HG03460 (cell line): Measurements from ENCODE around the gene THAP4.
"Not testable (repeated sequence)": the region's sequence is repeated elsewhere in the genome, so short reads cannot be mapped to it uniquely, and the experiment has no call there.

Experiments used
- ATAC-seq: cut with Tn5 transposase; IDR thresholded peaks from one replicate; pipeline ENCODE4 v1.9.1; 2021; ENCODE audit not compliant: unreplicated experiment

The THAP4 gene

DNA sequence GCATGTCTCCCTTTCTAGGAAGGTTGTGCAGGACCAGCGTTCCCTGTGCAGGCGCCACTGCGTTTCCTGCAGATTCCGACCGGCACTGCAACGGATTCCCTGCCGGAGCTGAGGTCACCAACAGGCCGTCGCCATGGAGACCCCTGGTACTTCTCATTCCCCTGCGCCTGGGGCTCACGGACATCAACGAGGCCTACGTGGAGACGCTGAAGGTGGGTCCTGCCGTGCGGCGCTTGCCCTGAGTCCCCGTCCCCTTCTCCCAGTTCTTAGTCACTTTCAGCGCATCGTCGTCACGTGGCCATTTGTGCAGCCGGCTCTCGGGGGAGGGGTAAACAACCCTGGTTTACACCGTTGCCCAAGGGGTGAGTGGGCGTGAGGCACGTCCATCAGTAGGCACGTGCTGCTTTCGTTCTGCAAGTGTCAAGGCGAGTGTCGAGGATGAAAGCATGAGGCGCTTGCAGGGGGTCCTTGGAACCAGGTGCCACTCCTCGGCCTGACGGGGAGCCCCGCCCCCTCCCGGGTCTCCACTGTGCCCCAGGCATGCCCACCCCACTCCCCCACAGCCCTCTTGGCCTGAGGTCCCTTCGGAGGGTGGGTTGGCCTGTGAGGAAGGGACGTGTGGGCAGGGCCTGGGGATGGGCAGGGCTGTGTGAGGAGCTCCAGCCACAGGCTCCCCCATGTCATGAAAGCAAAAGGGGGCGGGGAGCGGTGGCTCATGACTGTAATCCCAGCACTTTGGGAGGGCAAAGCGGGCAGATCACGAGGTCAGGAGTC, 29.9 kb upstream of the THAP4 start:
- ATAC-seq, result no peak

DNA sequence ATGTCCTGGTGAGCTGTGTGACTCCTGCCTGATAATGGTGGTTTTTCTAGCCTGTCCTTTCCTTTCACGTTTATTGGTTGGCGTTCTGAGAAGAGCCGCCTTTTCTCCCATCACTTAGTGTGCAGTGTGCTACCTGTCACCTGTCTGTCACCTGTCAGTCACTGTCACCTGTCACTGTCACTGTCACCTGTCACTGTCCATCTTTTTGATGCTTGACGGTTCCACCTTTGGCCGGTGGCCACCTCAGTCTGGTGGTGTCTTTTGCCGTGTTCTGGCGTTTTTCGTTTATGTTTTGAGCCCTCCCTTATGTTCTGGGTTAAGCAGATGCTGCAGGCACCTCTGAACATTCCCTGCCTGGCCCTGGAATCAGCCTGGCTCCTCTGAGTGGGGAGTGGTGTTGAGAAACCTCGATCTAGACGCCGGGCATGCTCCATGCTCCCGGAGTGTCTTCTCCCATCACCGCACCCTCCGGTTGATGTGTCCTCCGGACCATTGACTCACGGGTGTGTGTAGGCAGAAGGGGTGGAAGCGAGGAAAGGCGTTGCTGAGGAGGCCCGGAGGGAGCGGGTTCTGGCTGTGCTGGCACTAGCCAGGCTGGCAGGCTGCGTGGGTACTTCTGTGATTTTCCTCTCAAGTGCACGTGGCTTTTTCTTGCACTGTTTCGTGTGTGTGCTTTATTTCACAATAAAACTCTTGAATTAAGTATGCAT, 28.9 kb upstream of the THAP4 start:
- no peak for ATAC-seq

DNA sequence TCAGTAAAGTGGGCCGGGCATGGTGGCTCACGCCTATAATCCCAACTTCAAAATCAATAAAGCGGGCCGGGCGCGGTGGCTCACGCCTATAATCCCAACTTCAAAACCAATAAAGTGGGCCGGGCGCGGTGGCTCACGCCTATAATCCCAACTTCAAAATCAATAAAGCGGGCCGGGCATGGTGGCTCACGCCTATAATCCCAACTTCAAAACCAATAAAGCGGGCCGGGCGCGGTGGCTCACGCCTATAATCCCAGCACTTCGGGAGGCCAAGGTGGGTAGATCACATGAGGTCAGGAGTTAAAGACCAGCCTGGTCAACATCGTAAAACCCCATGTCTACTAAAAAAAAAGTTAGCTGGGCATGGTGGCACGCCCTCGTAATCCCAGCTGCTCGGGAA, 25.8 kb upstream of the THAP4 start:
- ATAC-seq, result not testable (repeated sequence)

DNA sequence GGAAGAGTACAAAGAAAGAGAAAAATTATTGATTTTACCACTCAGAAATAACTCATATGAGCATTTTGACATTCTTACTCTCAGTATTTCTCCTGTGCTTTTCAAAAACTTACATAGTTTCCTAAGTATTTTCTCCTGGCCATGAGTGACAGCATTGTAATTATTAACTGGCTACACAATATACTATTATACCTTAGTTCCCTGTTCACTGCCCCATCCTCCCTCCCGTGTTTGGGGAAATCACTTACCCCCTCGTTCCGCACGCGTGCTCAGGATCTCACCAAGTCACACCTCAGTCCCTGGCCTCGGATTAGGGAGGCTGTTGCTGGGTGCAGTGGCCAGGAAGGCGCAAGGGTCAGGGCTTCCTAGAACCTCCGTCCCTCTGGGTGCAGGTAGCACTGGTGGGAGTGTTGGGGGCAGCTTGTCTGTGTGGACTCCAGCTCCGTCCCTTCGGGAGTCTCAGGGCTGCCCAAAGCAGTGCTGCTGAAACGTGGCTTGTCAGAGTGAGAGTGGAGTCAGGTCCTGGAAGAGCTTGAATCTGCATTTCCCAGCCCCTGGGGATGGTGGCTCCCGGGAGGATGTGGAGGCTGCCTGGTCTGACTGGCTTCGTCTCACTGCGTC, 23.7 kb upstream of the THAP4 start:
- ATAC-seq, result no peak

DNA sequence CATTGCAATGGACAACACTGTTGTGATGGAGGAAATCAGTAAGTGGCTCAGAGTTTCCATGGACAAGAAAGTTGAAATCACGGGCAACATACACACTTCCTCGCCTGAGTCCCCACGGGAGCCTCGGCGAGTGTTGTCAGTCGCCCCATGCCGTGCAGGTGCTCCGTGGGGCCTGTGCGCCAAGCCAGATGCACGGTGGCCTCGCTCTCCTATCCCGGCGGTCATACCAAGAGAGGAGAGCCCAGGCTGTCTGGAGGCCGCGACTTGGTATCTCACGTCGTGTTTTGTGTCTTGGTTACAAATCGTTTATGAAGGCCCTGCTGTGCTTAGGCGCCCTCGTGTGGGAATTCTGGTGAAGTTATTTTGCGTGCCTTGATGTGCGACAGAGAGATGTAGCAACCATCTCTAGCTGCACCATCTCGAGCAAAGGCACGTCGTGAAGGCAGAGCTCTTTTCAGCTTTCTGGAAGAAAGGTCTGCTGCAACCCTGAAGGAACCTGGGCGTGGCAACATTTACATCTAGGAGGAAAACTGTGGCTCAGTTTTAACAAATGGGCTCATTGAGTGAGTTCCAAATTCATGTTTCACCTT, 22.3 kb upstream of the THAP4 start:
- no peak for ATAC-seq

DNA sequence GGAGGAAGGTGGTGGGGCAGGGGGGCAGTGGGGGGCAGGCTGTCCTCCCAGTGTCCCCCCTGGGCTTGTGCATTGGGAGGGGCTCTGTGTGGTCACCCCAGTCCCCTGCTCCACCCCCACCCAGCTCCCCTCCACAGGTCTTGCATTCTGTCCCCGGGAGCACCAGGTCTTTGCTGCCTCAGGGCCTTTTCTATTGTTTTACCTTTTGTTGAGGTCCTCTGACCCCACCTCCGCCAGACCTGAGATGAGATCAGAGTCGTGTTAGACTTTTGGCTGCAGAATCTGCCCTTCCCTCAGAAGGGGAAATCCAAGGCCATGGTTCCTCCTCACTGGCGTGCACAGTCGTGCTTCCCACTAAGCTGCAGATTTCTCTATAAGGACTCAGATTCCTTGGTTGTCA, 21.3 kb upstream of the THAP4 start:
- no peak for ATAC-seq

DNA sequence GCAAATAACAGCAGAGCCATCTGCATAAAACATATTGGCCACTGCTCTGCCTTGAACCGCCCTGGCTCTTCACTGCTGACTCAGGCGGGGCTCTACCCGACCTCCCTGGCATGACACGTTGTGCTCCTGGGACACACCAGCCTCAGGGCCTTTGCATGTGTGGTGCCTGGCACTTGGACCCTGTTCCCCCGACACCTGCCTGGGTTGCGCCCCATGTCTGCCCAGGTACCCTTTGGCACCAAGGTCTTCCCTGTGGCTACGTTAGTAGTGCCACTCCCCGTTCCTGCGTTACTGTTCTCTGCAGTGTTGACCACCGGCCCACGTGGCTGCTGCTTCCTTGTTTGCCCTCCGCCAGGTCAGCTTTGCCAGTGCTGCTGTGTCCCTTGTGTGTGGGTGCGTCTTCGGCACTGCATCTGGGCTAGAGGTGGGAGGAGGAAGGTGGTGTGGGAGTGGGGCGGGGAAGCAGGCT, 20.9 kb upstream of the THAP4 start:
- no peak for ATAC-seq

DNA sequence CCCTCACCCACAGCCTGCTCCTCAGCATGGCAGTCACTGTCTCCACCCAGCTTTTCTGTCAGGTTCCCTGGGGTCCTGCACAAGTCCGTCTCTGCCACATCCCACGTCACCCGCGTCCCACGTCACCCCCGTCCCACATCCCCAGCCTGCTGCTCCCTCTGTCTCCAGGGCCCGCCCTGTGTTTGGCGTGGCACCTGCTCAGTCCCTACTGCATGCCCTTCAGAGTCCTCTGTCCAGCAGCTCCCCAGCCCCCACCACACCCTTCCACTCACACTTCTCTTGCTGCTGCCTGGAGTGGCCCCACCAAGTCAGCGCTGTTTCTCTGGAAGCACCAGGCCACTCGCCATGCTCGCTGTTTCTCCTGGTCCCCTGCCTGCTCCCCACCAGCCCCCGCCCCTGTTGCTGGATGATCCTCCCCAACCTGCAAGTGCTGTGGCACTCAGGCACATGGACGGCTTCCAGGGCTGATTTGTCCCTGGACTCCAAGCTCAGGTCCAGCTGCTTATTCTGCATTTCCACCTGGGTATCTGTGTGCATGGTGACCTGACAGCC, 19.3 kb upstream of the THAP4 start:
- ATAC-seq, result no peak

DNA sequence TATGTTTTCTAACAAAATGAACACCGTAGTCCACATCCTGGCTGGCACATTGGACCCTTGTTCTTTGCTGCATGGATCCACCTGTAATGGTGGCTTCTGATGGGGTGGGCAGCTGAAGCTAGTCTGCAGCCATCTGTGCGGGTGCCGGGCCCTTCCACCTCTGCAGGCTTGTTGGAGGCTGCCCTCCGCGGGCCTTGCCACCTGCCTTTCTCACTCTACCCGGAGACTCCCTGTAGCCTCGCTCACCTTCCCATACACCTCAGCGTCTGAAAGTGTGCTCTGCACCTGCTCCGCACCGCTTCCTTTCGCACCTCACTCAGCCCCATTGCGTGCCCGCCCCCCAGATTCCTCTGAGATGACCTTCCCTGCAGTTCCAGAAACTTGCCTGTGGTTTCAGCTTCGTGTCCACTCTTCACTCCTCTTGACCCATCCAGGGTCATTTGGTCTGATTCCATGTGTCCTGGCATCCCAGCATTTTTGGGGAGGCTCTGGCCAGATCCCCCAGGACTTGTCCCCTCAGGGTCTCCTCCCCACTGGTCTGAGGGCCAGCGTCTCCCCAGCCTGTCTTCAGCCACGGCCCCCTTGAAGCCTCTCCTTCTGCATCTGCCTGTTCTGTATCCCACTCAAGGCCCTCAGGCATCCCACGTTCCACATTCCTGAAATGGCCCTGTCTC, 18.7 kb upstream of the THAP4 start:
- ATAC-seq, result no peak

DNA sequence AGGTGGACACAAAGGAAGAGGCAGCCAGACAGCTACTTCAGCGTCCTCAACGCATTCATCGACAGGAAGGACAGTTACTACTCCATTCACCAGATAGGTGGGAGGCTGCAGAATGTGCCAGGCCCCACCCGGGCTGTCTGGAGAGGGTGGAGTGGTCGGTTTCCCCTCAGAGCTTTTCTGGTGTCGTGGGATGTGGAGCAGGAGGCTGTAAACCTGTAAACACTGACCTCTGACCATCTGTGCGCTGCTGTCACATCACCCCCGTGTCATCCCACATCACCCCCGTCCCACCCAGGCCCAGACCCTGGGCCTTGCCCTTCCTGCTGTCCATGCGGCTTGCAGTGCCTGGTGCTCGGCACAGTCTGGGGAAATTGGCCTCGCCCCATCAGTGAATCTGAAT, 17.6 kb upstream of the THAP4 start:
- no peak for ATAC-seq

DNA sequence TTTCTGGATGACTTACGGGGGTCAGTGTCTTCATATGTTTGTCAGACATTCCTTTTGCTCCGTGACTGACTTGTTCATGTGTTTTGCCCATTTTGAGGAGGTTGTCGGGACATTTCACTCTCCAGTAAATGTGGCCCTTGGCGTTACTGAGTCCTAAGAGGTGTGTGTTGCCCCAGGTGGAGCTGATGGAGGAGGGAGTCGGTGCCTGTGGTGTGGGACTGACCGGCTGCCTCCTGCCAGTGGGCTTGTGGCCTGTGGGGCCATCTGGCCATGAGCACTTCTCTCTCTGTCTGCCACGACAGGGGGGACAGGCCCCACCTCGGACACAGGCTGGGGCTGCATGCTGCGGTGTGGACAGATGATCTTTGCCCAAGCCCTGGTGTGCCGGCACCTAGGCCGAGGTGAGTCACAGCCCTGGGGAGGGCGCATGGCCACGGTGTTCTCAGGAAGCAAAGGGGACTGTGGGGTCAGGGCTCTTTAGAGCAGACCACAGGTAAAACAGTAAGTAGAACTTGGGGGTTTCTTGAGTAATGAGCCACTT, 16.3 kb upstream of the THAP4 start:
- no peak for ATAC-seq

DNA sequence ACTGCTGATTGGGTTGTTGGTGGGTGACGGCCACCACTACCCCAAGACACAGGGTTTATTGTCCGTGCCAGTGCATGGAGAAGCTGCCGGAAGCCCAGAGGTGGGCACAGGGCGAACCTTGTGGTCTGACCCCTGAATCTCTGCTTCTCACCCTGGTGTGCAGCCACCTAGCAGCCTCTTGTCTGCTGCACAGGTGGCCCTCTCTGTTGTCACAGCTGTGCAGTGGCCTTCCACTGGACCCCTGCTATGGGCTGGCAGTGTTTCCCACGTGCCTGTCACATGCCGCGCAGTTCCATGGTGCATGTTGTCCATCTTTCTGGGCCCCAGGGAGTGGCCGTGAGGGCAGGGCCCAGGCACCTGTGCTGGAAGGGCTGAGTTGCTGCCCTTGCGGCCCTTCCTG, 15.8 kb upstream of the THAP4 start:
- ATAC-seq, result no peak

DNA sequence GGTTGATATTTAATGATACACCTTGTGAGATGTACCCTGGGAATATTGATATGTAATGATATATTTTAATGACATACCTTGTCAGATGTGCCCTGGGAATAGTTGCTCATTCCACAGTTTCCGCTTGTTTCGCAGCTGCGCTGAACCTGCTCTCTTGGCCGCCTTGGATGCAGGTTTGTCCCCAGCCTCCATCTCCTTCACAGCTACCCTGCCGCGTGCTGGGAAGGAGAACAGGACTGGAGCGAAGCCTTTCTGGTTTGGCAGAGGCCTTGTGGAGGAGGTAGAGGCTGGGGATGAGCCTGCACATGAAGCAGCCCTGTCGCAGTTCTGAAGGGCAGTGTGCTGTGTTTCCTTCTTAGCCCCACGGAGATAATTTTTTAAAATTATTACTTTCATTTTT, 15.2 kb upstream of the THAP4 start:
- ATAC-seq, result no peak

DNA sequence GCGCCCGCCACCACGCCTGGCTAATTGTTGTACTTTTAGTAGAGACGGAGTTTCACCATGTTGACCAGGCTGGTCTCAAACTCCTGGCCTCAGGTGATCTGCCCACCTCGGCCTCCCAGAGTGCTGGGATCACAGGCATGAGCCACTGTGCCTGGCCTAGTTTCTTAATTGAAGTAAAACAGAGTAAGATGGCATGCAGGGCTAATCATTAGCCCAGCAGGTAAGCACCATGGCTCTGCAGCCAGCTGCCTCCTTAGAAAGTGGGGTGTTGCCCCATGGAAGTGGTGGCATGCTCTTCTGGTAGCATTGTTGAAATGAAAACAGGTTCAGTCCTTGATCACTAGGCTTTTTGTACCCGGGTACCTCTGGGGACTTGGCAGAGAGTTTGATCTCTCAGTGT, 13.0 kb upstream of the THAP4 start:
- ATAC-seq, result no peak

DNA sequence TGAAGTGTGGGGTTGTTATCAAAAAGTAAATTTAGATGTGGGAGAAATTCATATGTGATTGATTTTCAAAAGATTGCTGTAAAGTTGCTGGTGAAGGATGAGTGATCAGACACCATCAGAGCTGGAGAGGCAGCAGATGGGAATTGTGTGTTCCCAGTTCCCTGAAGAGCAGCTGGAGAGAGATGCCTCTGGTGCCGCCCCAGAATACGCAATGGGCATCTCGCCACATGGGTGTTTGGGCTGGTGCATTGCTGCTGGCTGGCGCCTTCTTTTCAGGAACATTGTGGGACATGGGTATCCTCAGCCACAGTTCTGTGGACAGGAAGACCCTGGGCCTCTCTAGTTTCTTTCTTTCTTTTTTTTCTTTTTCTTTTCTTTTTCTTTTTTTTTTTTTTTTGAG, 12.4 kb upstream of the THAP4 start:
- no peak for ATAC-seq

DNA sequence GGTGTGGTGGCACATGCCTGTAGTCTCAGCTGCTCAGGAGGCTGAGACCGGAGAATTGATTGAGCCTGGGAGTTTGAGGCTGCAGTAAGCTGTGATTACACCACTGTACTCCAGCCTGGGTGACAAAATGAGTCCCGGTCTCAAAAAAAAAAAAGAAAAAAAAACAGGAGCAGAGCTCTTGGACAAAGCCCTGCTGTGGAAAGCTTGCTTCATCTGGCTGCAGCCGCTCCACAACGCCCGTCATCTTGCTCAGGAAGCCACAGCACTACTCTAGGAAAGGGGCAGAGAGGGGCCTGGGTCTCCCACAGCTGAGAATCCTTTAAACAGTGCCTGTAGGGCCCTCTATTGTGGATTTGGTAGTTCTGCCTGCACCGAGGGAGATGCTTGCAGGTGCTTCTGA, 11.5 kb upstream of the THAP4 start:
- ATAC-seq, result no peak

DNA sequence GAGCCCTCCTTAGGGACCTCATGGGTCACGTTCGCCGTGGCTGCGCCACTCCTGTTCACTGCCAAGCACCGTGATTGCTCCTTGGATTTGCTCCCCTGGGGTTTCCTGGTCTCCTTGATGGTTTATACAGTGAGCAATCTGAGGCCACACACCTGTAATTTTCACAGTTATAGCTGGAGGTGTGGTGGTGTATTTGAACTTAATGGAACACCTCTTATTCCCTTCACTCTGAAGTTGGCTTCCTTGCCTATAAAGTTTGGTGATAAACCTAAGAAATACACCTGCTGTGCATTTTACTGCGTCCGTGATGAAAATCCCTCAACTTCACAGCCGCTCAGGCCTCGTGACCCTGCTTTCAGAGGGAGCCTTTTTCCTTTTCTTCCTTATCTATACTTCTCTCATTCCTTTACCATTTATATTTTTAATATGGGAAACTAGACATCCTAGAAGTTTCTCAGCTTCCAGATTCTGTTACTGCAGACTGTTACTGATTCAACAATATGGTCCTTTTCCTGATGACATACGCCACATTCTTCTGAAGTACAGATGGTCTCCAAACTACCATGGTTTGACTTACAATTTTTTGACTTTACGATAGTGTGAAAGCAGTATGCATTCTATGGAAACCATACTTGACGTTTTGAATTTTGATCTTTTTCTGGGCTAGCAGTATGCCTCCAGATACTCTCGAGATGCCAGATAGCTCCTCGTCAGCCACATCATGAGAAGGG, 9.1 kb upstream of the THAP4 start:
- no peak for ATAC-seq

DNA sequence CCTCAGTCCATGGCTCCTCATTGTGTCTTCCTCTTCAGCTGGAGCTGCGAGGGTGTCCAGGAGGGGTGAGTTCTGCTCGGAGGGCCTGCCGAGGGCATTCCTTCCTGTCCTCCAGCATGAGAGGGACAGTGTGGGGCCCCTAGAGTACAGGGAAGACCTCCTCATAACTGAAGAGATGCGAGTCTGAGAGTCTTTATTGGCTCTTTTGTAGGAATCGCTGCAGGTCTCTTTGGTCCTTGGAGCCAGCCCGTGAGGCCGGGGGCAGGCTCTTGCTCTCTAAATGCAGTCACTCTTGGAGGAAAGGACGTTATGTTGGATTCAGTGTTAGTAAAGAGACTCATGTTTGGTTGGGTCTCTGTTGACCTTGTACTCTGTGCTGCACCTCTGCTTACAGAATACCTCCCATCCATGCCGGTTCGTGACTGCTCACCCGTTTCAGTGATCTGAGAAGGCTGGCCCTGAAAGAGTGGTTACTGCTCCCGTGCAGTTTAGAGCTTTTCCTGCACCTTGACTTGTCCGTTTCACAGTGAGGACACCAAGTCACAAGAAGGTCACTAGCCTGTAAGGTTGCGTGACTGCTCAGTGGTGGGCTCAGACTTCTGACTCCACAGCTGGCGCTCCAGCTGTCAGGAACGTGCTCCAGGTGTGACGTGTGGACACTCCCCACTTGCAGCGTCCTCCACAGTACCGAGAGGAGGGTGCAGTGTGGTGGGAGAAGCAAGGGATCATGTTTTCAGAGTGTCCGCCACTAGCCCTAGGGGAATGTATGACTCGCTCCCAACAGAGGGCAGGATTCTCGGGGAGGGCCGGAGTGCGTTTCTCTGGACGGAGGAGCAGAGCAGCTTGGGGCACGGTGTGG, 8.3 kb upstream of the THAP4 start:
- no peak for ATAC-seq

DNA sequence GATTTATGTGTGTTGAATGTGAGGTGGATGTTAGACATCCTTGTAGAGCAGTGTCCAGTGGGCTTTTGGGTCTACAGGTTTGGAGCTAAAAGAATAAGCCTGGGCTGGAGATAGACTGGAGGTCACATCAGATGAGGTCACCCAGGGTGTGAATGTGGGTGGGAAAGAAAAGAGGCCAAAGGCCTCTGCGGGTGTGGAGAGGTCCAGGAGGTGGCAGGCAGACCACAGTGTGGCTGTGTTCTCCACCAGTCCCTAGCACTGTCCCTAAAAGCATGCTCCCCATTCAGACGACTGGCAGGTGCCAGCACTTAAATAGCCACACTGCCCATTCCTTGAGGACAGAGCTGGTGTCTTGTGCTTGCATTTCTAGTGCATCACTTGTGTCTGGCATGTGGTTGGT, 4.7 kb upstream of the THAP4 start:
- no peak for ATAC-seq
